Colonic mucosa (tissue), 4 donors: ENCODE results near the gene SSX2IP. TPM values are rescaled to one million over a fixed set of nuclear protein-coding genes. Genes with fewer than 3 reads are reported as not detected.

ENCODE experiments used
- DNase-seq: peaks from one replicate; pipeline ENCODE4 v3.0.0-alpha.2; 2020
- H3K27ac ChIP-seq: fragments of 200-600 bp; one replicate; pipeline ENCODE4 v1.8.0; 2021
- H3K27me3 ChIP-seq: fragments of 200-600 bp; one replicate; pipeline ENCODE4 v1.8.0; 2021
- H3K36me3 ChIP-seq: fragments of 200-600 bp; one replicate; pipeline ENCODE4 v1.8.0; 2021
- H3K4me1 ChIP-seq: fragments of 200-600 bp; one replicate; pipeline ENCODE4 v1.8.0; 2021; ENCODE audit warnings: mild to moderate bottlenecking
- H3K4me3 ChIP-seq: fragments of 200-600 bp; one replicate; pipeline ENCODE4 v1.8.0; 2021
- H3K9ac ChIP-seq, 2 donors: one replicate each; pipeline ENCODE4 v1.7.0; 2013; ENCODE audit warnings: control low read depth in 2 of 2, low read depth in 2 of 2, low read length in 2 of 2
- H3K9me3 ChIP-seq: fragments of 200-600 bp; one replicate; pipeline ENCODE4 v1.8.0; 2021
- intact Hi-C: fragments of 100-400 bp; cut with DNase I; formaldehyde crosslinking; loops from one replicate; pipeline ENCODE4 v1.14.1; 2022
- total RNA-seq, 2 donors: library from RNA; stranded (reverse); fragmentation: NEBNext Ultra II Directional in 1 of 2; extraction: Animal tissue kit (Norgen Biotek cat#: 25700) in 1 of 2; gene quantifications; one replicate each; pipeline ENCODE4 v1.2.1, GENCODE V29; 2021
- TF ChIP-seq, protein P1 (sequence below): fragments of 200-600 bp; IDR thresholded peaks from one replicate; pipeline ENCODE4 v1.8.0; 2022; ENCODE audit warnings: antibody characterized with exemption, mild to moderate bottlenecking
- donor health status: healthy.
- donor health status: DM: no; HTN: no; CAD: no.
- donor health status: DM: no; HTN: no; CAD: no.

The SSX2IP gene
- total RNA-seq, 2 donors from 2014 or later: 13.9 to 16.9 TPM

DNA sequence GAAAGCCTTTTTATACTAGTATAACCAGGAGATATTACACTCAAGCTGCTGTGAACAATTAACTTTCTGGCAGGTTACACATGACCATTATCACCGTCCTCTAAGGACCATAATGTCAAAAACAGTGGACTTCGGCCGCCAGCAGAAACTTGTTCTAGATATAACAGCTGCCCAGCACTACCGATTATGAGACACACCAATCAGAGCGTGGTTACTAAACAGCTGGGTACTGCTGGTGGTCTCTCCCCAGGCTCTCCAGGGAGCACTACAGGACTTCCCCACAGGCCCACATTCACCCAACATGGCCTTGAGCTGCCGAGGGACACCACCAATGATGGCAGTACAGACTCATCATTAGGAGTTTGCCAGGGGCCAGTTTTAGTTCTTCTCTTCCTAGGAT is 58.1 kb downstream of the SSX2IP start:
- Histone ChIP-seq H3K4me3 (no peak overlapping the region), H3K27me3 (no peaks in the 10 kb centered on the region), H3K4me1 (no peaks in the 10 kb centered on the region), H3K27ac (peak overlapping the region; percentile 38), H3K9me3 (no peaks in the 10 kb centered on the region), H3K36me3 (no peaks in the 10 kb centered on the region), H3K9ac (no peak overlapping the region)
- TF ChIP-seq, protein P1, sequence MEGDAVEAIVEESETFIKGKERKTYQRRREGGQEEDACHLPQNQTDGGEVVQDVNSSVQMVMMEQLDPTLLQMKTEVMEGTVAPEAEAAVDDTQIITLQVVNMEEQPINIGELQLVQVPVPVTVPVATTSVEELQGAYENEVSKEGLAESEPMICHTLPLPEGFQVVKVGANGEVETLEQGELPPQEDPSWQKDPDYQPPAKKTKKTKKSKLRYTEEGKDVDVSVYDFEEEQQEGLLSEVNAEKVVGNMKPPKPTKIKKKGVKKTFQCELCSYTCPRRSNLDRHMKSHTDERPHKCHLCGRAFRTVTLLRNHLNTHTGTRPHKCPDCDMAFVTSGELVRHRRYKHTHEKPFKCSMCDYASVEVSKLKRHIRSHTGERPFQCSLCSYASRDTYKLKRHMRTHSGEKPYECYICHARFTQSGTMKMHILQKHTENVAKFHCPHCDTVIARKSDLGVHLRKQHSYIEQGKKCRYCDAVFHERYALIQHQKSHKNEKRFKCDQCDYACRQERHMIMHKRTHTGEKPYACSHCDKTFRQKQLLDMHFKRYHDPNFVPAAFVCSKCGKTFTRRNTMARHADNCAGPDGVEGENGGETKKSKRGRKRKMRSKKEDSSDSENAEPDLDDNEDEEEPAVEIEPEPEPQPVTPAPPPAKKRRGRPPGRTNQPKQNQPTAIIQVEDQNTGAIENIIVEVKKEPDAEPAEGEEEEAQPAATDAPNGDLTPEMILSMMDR: no peak
- intact Hi-C loops: no loop called here
- no peak for DNase-seq

GRCh38 chr1:84624876-84625275 is 65.4 kb downstream of the SSX2IP start:
- intact Hi-C loops: loop anchor here (5.0 kb wide), 4 partner anchors 127 to 693 kb away; partner anchors contain the start of gene PRKACB
- no peaks in the 10 kb centered on the region for H3K4me1 ChIP-seq

GRCh38 chr1:84621553-84621952 is 68.7 kb downstream of the SSX2IP start:
- Histone ChIP-seq H3K4me1 (no peaks in the 10 kb centered on the region), H3K9ac (peak overlapping the region in 1 of 2 donors; percentile 17), H3K4me3 (no peak overlapping the region), H3K36me3 (no peaks in the 10 kb centered on the region), H3K27me3 (no peaks in the 10 kb centered on the region), H3K9me3 (no peaks in the 10 kb centered on the region), H3K27ac (no peak overlapping the region)
- no peak for DNase-seq
- TF ChIP-seq, protein P1: no peak
- intact Hi-C loops: loop anchor here (5.0 kb wide), 4 partner anchors 131 to 689 kb away; partner anchors contain the start of gene PRKACB

More at GRCh38 chr1:84624876-84625275, 65.4 kb downstream of the SSX2IP start:
- Histone ChIP-seq H3K27me3 (no peaks in the 10 kb centered on the region), H3K9me3 (no peaks in the 10 kb centered on the region), H3K4me3 (no peak overlapping the region), H3K27ac (no peak overlapping the region), H3K9ac (no peak overlapping the region), H3K36me3 (no peaks in the 10 kb centered on the region)
- DNase-seq: no peak
- TF ChIP-seq, protein P1: no peak

GRCh38 chr1:84620720-84621313 is 69.4 kb downstream of the SSX2IP start:
- TF ChIP-seq, protein P1: peak; percentile 97
- intact Hi-C loops: loop anchor here (5.0 kb wide), 4 partner anchors 131 to 689 kb away; partner anchors contain the start of gene PRKACB
- no peaks in the 10 kb centered on the region for H3K36me3 ChIP-seq
- H3K27ac ChIP-seq: peak overlapping the region; percentile 7
- peak overlapping the region; percentile 50 for H3K4me3 ChIP-seq
- no peaks in the 10 kb centered on the region for H3K4me1 ChIP-seq
- H3K27me3 ChIP-seq: no peaks in the 10 kb centered on the region
- no peaks in the 10 kb centered on the region for H3K9me3 ChIP-seq
- peak; percentile 76 for DNase-seq
- peak overlapping the region; percentile 63 for H3K9ac ChIP-seq

DNA sequence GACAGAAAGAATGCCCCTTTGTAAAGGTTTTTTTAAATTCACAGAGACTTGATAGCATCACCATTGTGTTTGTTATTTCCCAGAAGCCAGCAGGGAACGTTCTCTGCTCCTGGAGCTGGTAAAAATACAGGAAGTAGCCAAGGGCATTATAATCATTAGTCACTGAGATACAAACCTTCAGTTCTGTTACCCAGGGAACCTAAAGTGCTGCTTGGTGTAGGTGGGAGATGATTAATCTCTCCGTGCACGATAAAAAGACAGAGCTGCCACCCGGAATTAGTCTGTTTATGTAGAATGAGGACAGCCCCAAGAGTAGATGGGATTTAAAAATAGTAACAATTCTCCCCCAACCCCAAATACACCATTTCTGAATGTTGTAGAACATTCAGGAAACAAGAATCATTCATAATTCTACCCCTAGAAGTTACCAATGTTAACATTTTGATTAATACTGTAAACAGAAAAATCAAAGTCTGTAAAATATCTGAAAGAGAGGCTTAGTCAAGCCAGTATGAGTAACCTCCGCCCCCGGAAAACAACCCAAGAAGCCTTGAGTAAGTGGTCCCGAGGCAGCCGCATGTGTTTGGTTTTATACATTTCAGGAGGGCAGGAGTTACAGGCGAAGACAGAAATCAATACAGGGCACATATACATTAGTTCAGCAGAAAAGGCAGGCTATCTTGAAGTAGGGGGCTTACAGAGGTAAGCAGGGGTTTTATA is 70.7 kb downstream of the SSX2IP start:
- Histone ChIP-seq H3K4me1 (no peaks in the 10 kb centered on the region), H3K4me3 (no peak overlapping the region), H3K27ac (no peak overlapping the region), H3K9ac (peak overlapping the region in 1 of 2 donors; percentile 15), H3K36me3 (no peaks in the 10 kb centered on the region), H3K27me3 (no peaks in the 10 kb centered on the region), H3K9me3 (no peaks in the 10 kb centered on the region)
- TF ChIP-seq, protein P1: no peak
- intact Hi-C loops: loop anchor here (5.0 kb wide), 4 partner anchors 133 to 687 kb away; partner anchors contain the start of gene PRKACB
- no peak for DNase-seq
